Retinal pigment epithelial cell (primary cell): ENCODE data around the gene PLXND1.

ENCODE experiments used
- DNase-seq: peaks from one replicate; pipeline ENCODE4 v3.0.0-alpha.2; 2010; ENCODE audit warnings: low read depth
- H3K4me3 ChIP-seq: 2 replicates; pipeline ENCODE4 v1.5.1; 2011; ENCODE audit warnings: mild to moderate bottlenecking, low read length, control low read depth, moderate library complexity
- CTCF ChIP-seq: conservative IDR thresholded peaks from 2 replicates; pipeline ENCODE4 v1.5.1; 2011; ENCODE audit warnings: low read depth, low read length, control low read depth, inconsistent platforms

The PLXND1 gene

GRCh38 chr3:129536804-129537203 is 69.7 kb downstream of the PLXND1 start:
- TF ChIP-seq CTCF: no peak
- no peak for DNase-seq
- no peak overlapping the region for H3K4me3 ChIP-seq

GRCh38 chr3:129536374-129536667 is 70.2 kb downstream of the PLXND1 start:
- TF ChIP-seq CTCF: no peak
- no peak for DNase-seq
- no peak overlapping the region for H3K4me3 ChIP-seq

- DNase-seq: no peak
- no peak for TF ChIP-seq CTCF
- H3K4me3 ChIP-seq: no peak overlapping the region
Measured at GRCh38 chr3:129535075-129535474, 71.4 kb downstream of the PLXND1 start.

- no peak for TF ChIP-seq CTCF
- H3K4me3 ChIP-seq: no peak overlapping the region
- DNase-seq: no peak
Measured at GRCh38 chr3:129534428-129535027, 71.9 kb downstream of the PLXND1 start.

- no peak overlapping the region for H3K4me3 ChIP-seq
- TF ChIP-seq CTCF: no peak
- no peak for DNase-seq
Measured at GRCh38 chr3:129533406-129533805, 73.1 kb downstream of the PLXND1 start.

GRCh38 chr3:129532261-129532660 is 74.2 kb downstream of the PLXND1 start:
- no peak for TF ChIP-seq CTCF

GRCh38 chr3:129531699-129532098 is 74.8 kb downstream of the PLXND1 start:
- DNase-seq: no peak
- no peak overlapping the region for H3K4me3 ChIP-seq
- TF ChIP-seq CTCF: no peak

More at GRCh38 chr3:129532261-129532660, 74.2 kb downstream of the PLXND1 start:
- H3K4me3 ChIP-seq: no peak overlapping the region
- no peak for DNase-seq
